ENCODE measurements around the gene FPGS. TPM values are rescaled to one million over a fixed set of nuclear protein-coding genes. Genes with fewer than 3 reads are reported as not detected.
"Not testable (repeated sequence)": the region's sequence is repeated elsewhere in the genome, so short reads cannot be mapped to it uniquely, and the experiment has no call there.

The FPGS gene
- polyA plus RNA-seq, 4 donors, result 41.5 to 46.2 (median 42.6) TPM

- no peak for DNase-seq (ENCODE audit: low read depth in 4 of 4, low spot score in 3 of 4)
These were observed 29.6 kb downstream of the FPGS start for GRCh38 chr9:127832248-127832647.

GRCh38 chr9:127833555-127833954 lies 30.9 kb downstream of the FPGS start:
- DNase-seq (ENCODE audit: low read depth in 4 of 4, low spot score in 3 of 4), result no peak

GRCh38 chr9:127835991-127836516 lies 33.4 kb downstream of the FPGS start:
- no peak for DNase-seq (ENCODE audit: low read depth in 4 of 4, low spot score in 3 of 4)

GRCh38 chr9:127836561-127836960 lies 33.9 kb downstream of the FPGS start:
- not testable (repeated sequence) for DNase-seq (ENCODE audit: low read depth in 4 of 4, low spot score in 3 of 4)

GRCh38 chr9:127837346-127837745 lies 34.7 kb downstream of the FPGS start:
- no peak for DNase-seq (ENCODE audit: low read depth in 4 of 4, low spot score in 3 of 4)

- no peak for DNase-seq (ENCODE audit: low read depth in 4 of 4, low spot score in 3 of 4)
These were observed 35.8 kb downstream of the FPGS start for GRCh38 chr9:127838375-127839078.

GRCh38 chr9:127841087-127841835 lies 38.6 kb downstream of the FPGS start:
- no peak for DNase-seq (ENCODE audit: low read depth in 4 of 4, low spot score in 3 of 4)

- no peak for DNase-seq (ENCODE audit: low read depth in 4 of 4, low spot score in 3 of 4)
These were observed 42.2 kb downstream of the FPGS start for GRCh38 chr9:127844821-127845359.

- not testable (repeated sequence) for DNase-seq (ENCODE audit: low read depth in 4 of 4, low spot score in 3 of 4)
These were observed 42.9 kb downstream of the FPGS start for GRCh38 chr9:127845619-127846018.

GRCh38 chr9:127846443-127847177 lies 43.9 kb downstream of the FPGS start:
- DNase-seq (ENCODE audit: low read depth in 4 of 4, low spot score in 3 of 4), result no peak

GRCh38 chr9:127847178-127847510 lies 44.5 kb downstream of the FPGS start:
- no peak for DNase-seq (ENCODE audit: low read depth in 4 of 4, low spot score in 3 of 4)

- DNase-seq (ENCODE audit: low read depth in 4 of 4, low spot score in 3 of 4), result no peak
These were observed 45.4 kb downstream of the FPGS start for GRCh38 chr9:127847833-127848755.

- no peak for DNase-seq (ENCODE audit: low read depth in 4 of 4, low spot score in 3 of 4)
These were observed 46.2 kb downstream of the FPGS start for GRCh38 chr9:127848756-127849504.

- no peak for DNase-seq (ENCODE audit: low read depth in 4 of 4, low spot score in 3 of 4)
These were observed 47.7 kb downstream of the FPGS start for GRCh38 chr9:127850286-127850830.

- DNase-seq (ENCODE audit: low read depth in 4 of 4, low spot score in 3 of 4), result no peak
These were observed 50.1 kb downstream of the FPGS start for GRCh38 chr9:127852829-127853228.

GRCh38 chr9:127853312-127854183 lies 50.9 kb downstream of the FPGS start:
- DNase-seq (ENCODE audit: low read depth in 4 of 4, low spot score in 3 of 4), result no peak

- DNase-seq (ENCODE audit: low read depth in 4 of 4, low spot score in 3 of 4), result no peak
These were observed 51.6 kb downstream of the FPGS start, which contains the start of gene ENG for GRCh38 chr9:127854184-127854806. Gene ENG, minus strand, starts transcription at chr9:127854658. Its CDS starts 303 bp downstream, at chr9:127854355.
